Activated CD4-positive, alpha-beta T cell treated with anti-CD3 and anti-CD28 coated beads for 36 hours (primary cell): Measurements from ENCODE around the gene OMA1. TPM values are rescaled to one million over a fixed set of nuclear protein-coding genes. Genes with fewer than 3 reads are reported as not detected.

Source experiments
- total RNA-seq, 2 experiments: library from RNA; stranded (reverse); gene quantifications; one replicate each; pipeline ENCODE4 v1.2.3, GENCODE V29; 2021

Gene OMA1
- total RNA-seq, 2 experiments from 2014 or later = 8.8 to 11.6 TPM

Other genes starting within 250 kb of the OMA1 start
- gene TACSTD2, start 30.5 kb upstream of the OMA1 start, total RNA-seq = under 1 TPM; 0.07 to 0.11 TPM
- gene MYSM1, start 153.3 kb upstream of the OMA1 start, total RNA-seq = 10 to 100 TPM; 31.8 to 33.2 TPM
- gene JUN, start 237.3 kb upstream of the OMA1 start, total RNA-seq = 10 to 100 TPM; 24.2 to 25.5 TPM